GM21576 (cell line): Measurements from ENCODE around the gene C11orf58.

Source experiments
- ATAC-seq: cut with Tn5 transposase; IDR thresholded peaks from one replicate; pipeline ENCODE4 v1.9.1; 2021; ENCODE audit warnings: mild to moderate bottlenecking, moderate library complexity; ENCODE audit not compliant: unreplicated experiment

The C11orf58 gene

DNA sequence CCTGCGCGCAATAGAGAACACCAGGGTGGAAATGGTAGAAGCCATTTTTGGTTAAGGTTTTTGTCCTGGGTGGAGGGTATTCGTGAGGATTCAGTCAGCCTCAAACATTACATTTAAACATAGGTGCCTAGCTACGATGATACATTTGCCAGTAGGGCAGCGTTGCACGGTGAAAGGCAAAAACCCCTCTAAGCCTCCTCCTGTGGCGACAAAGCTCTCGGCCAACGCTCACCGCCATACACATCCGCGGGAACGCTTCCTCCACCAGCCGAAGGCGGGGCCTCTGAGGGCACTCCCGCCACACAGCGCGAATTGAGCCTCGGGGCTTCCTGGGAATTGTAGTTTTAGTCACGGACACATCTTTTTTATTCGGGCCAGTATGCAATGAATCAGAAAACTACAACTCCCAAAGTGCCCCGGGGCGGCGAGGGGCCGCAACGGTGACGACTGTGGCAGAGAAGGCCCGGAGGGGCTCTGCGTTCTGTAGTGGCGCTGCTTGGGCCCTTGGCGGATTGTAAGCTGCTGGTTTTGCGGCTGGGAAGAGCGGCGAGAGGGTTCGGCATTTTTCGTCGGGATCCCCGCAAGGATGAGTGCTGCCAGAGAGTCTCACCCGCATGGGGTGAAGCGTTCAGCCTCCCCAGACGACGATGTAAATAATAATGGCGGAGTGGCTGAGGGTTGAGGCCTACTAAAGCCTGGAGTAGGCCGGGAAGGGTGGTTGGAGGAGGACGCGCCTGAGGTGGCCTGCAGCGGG is at the start of gene C11orf58:
Gene C11orf58, plus strand, starts transcription at position 455 of the 754 bp plus-strand sequence. Its CDS starts 132 bp downstream, at position 587.
- peak; percentile 98 for ATAC-seq

DNA sequence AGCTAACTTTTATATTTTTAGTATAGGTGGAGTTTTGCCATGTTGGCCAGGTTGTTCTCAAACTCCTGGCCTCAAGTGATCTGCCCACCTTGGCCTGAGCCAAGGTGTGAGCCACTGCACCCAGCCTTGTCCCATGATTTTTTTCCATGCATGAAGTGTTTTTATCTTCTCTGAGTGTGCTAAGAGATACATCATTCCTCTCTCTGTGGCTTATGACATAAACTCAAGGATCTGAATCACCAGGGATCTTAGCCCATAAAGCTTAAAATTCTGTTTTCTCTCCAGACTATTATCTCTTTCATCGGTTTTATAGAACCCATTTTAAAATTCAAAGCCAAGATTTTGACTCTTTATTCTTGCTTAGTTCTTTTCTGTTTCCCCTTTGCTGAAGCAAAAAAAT is 48.4 kb upstream of the C11orf58 start:
- no peak for ATAC-seq

DNA sequence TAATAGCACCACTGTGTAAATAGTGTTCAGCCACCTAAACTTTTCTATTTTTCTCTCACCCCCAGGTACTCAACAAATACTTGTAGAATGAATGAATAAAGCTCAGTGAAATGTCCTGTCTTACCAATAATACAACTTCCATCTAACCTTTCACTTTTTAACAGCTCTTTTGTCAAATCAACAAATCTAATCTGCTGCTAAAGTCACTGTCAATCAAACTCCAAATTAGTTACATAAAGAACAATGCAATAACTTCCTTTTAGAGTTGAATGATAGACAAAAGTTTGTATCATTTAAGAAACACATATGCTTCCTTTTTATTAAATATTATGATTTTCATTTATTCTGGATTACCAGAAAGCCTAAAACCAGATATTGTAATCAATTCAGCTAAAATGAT is 34.7 kb upstream of the C11orf58 start:
- ATAC-seq = no peak

- no peak for ATAC-seq
Observed at GRCh38 chr11:16713594-16713993, 24.9 kb upstream of the C11orf58 start.

DNA sequence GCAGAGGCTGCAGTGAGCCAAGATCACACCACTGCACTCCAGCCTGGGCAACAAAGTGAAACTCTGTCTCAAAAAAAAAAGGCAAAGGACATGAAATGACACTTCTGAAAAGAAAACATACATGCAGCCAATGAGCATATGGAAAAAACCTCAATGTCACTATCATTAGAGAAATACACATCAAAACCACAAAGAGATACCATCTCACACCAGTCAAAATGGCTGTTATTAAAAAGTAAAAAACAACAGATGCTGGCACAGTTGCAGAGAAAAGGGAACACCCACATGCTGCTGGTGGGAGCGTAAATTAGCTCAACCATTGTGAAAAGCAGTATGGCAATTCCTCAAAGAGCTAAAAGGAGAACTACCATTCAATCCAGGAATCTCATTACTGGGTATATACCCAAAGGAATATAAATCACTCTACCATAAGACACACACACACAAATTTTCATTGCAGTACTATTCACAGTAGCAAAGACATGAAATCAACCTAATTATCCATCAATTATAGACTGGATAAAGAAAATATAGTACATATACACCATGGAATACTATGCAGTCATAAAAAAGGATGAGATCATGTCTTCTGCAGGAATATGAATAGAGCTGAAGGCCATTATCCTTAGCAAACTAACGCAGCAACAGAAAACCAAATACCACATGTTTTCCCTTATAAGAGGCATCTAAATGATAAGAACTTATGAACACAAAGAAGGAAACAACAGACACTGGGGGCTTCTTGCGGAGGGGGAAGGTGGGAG is 15.7 kb upstream of the C11orf58 start:
- ATAC-seq = no peak

DNA sequence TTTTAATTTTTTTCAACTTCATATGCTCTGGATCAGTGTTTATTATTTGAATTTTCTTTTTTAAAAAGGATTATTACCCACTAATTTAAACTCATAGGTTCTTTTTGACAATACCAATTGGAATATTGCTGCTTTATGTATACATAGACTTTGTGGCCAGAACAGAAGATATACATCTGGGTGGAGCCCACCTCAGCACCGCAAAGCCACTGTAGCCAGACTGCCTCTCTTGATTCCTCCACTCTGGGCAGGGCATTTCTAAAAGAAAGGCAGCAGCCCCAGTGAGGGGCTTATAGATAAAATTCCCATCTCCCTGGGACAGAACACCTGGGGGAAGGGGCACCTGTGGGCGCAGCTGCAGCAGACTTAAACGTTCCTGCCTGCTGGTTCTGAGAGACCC is 10.6 kb upstream of the C11orf58 start:
- no peak for ATAC-seq

- ATAC-seq = peak; percentile 8
Observed at GRCh38 chr11:16737818-16738192, 642 bp upstream of the C11orf58 start.

GRCh38 chr11:16738947-16739815 is 734 bp downstream of the C11orf58 start:
- ATAC-seq = no peak

DNA sequence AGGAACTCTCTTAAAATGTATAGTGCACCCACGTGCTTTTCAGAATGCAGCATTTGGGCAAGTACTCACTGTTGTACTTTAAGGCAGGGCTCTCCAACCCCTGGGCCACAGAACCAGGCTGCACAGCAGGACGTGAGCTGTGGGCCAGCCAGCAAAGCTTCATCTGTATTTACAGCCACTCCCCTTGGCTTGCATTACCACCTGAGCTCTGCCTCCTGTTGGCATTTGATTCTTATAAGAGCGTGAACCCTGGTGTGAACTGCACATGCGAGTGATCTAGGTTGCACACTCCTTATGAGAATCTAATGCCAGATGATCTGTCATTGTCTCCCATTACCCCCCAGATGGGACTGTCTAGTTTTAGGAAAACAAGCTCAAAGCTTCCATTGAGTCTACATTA is 3.0 kb downstream of the C11orf58 start:
- no peak for ATAC-seq

- ATAC-seq = no peak
Observed at GRCh38 chr11:16743478-16743877, 5.0 kb downstream of the C11orf58 start.

- no peak for ATAC-seq
Observed at GRCh38 chr11:16744128-16744725, 5.8 kb downstream of the C11orf58 start.

DNA sequence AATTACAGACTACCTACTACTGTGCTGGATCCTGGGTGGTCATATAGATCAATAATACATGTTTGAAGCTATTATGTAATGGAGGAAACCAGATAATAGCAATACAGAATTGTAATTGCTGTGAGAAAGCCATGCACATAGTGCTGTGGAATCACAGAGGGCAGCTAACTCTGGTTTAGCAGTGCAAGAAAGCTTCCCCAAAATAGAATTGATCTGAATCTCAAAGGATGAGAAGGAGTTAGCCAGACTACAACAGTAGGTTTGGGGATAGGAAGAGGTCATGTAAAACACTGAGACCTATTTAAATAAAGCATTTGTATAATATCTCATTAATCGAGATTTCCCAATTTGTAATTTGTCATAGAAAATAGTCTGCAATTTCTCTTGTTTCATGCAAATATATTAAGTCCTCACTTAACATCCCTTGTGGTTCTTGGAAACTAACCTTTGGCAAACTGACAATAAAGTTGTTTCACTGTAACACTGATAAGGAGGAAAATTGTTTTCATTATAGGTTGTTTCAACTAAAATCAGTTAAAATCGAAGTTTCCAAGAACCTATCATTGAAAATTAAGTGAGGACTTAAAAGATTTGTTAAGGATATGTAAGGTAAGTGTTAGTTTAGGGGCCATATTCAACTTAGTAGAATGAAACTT is 7.6 kb downstream of the C11orf58 start:
- ATAC-seq = no peak

DNA sequence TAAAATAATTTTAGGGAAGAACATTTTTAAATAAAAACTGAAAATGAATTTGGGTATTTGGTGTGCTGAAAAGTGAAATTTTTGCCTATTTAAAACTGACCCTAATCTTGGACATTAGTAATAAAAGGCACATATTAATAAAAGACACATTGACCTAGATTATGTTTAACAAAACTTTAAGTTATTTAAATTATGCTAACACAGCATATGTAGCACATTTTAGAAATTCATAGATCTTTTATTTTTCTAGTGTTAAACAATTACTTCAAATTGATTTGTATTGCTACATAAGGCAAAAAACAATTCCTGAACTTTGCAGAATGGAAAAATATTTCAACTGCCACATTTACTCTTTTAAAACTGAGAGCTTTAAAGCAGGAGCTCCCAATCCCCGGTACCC is 10.6 kb downstream of the C11orf58 start:
- no peak for ATAC-seq

DNA sequence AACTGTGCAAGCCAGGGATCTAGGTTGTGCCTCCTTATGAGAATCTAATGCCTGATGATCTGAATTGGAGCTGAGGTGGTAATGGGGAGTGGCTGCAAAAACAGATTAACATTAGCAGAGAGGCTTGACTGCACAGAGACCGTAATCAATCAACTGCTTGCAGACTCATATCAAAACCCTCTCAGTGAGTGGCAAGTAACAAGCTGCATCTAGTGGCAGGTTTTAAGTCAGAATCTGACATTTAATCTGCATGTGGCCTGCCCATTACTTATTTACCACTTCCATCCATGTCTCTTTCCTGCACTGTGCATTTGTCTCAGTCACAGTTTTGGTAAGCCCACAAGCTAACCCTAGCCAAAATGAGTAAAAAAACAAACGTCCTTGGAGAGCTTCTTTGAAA is 11.2 kb downstream of the C11orf58 start:
- no peak for ATAC-seq

DNA sequence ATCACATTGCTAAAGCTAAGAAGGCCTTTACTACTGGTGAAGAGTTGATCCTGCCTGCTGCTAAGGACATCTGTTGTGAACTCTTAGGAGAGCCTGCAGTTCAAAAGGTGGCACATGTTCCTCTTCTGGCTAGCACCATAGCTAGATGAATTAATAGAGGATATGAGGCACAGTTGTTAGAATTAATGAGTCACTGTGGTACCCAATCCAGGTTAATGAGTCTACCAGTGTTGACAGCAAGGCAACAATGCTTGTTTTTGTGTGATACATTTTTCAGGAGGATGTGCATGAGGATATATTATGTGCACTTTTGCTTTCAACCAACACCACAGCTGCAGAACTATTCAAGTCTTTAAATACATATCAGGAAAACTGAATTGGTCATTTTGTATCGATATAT is 12.0 kb downstream of the C11orf58 start:
- ATAC-seq = no peak

DNA sequence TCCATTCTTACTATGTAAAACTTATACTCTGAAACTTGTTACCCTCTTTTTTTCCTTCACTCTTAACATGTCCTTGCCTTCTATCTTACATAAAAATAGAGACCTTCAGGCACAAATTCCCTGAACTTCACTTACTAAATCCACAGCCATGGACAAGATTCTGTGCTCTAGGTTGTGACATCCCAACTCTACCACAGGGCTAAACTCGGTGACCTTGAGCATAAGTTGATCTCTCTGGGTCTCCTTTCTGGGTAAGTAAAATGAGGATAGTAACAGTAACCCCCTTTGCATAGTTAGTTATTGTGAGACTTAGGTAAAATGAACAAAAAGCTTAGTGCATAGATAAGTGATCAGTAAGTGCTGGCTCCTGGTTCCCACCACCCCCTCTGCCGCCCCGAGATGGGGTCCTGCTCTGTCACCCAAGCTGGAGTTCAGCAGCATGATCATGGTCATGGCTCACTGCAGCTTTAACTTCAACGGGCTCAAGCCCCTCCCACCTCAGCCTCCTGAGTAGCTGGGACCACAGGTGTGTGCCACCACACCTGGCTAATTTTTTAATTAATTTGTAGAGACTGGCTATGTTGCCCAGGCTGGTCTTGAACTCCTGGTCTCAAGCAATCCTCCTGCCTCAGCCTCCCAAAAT is 20.1 kb downstream of the C11orf58 start:
- ATAC-seq = no peak

GRCh38 chr11:16759857-16760508 is 21.5 kb downstream of the C11orf58 start:
- no peak for ATAC-seq

GRCh38 chr11:16763746-16764145 is 25.3 kb downstream of the C11orf58 start:
- no peak for ATAC-seq

GRCh38 chr11:16764888-16765287 is 26.4 kb downstream of the C11orf58 start:
- no peak for ATAC-seq
